ENCODE measurements around the gene CLDN18.

The CLDN18 gene

GRCh38 chr3:138009476-138010272 is at the start of gene CLDN18:
Gene CLDN18, plus strand, starts transcription at chr3:138010165. Its CDS starts 61 bp downstream, at chr3:138010226.
- no peak for TF ChIP-seq CTCF (IDR thresholded peaks at IDR 0.05)
- no peaks in the 10 kb centered on the region for H3K4me1 ChIP-seq
- no peak within 1 kb of the TSS for H3K9ac ChIP-seq
- no peak within 1 kb of the TSS for H3K27ac ChIP-seq
- H3K79me2 ChIP-seq: no peaks in the 10 kb centered on the region
- H2AFZ ChIP-seq: no peak within 1 kb of the TSS
- no peaks in the 10 kb centered on the region for H3K9me3 ChIP-seq (ENCODE audit: control insufficient read depth, low read length)
- H3K4me3 ChIP-seq (ENCODE audit: low read depth, low read length): no peak within 1 kb of the TSS
- H3K4me2 ChIP-seq (ENCODE audit: low read length): no peak within 1 kb of the TSS
- no peaks in the 10 kb centered on the region for H3K27me3 ChIP-seq (ENCODE audit: control insufficient read depth, insufficient read depth, low read length)
- no peaks in the 10 kb centered on the region for H3K36me3 ChIP-seq (ENCODE audit: control insufficient read depth, insufficient read depth, low read length)

GRCh38 chr3:137962251-137962650 is 47.7 kb upstream of the CLDN18 start:
- TF ChIP-seq CTCF (IDR thresholded peaks at IDR 0.05): no peak
- Histone ChIP-seq H2AFZ (no peak overlapping the region), H3K27me3 (ENCODE audit: control insufficient read depth, insufficient read depth, low read length) (no peaks in the 10 kb centered on the region), H3K4me3 (ENCODE audit: low read depth, low read length) (no peak overlapping the region), H3K9me3 (ENCODE audit: control insufficient read depth, low read length) (no peaks in the 10 kb centered on the region), H3K36me3 (ENCODE audit: control insufficient read depth, insufficient read depth, low read length) (no peaks in the 10 kb centered on the region), H3K27ac (no peak overlapping the region), H3K79me2 (no peaks in the 10 kb centered on the region), H3K9ac (no peak overlapping the region), H3K4me1 (no peaks in the 10 kb centered on the region), H3K4me2 (ENCODE audit: low read length) (no peak overlapping the region)

GRCh38 chr3:137963463-137963862 is 46.5 kb upstream of the CLDN18 start:
- Histone ChIP-seq H3K4me2 (ENCODE audit: low read length) (no peak overlapping the region), H3K9ac (no peak overlapping the region), H3K27me3 (ENCODE audit: control insufficient read depth, insufficient read depth, low read length) (no peaks in the 10 kb centered on the region), H3K36me3 (ENCODE audit: control insufficient read depth, insufficient read depth, low read length) (no peaks in the 10 kb centered on the region), H3K4me1 (no peaks in the 10 kb centered on the region), H3K79me2 (no peaks in the 10 kb centered on the region), H3K9me3 (ENCODE audit: control insufficient read depth, low read length) (no peaks in the 10 kb centered on the region), H2AFZ (no peak overlapping the region), H3K27ac (no peak overlapping the region), H3K4me3 (ENCODE audit: low read depth, low read length) (no peak overlapping the region)
- no peak for TF ChIP-seq CTCF (IDR thresholded peaks at IDR 0.05)

- Histone ChIP-seq H2AFZ (peak overlapping the region; percentile 8), H3K27me3 (ENCODE audit: control insufficient read depth, insufficient read depth, low read length) (no peaks in the 10 kb centered on the region), H3K36me3 (ENCODE audit: control insufficient read depth, insufficient read depth, low read length) (no peaks in the 10 kb centered on the region), H3K9me3 (ENCODE audit: control insufficient read depth, low read length) (no peaks in the 10 kb centered on the region), H3K9ac (no peak overlapping the region), H3K4me2 (ENCODE audit: low read length) (no peak overlapping the region), H3K79me2 (no peaks in the 10 kb centered on the region), H3K4me1 (no peaks in the 10 kb centered on the region), H3K4me3 (ENCODE audit: low read depth, low read length) (no peak overlapping the region), H3K27ac (no peak overlapping the region)
- peak; percentile 72 for TF ChIP-seq CTCF (IDR thresholded peaks at IDR 0.05)
These were observed 38.8 kb upstream of the CLDN18 start for GRCh38 chr3:137970914-137971831.
